ENCODE data around the gene CYFIP1.

CYFIP1 gene

GRCh38 chr15:22918056-22918455 is 62.1 kb downstream of the CYFIP1 start:
- no peak for DNase-seq

- no peak for DNase-seq
Measured at GRCh38 chr15:22917556-22917955, 62.6 kb downstream of the CYFIP1 start.

- DNase-seq, result no peak
Measured at GRCh38 chr15:22916606-22917350, 63.4 kb downstream of the CYFIP1 start.

GRCh38 chr15:22915866-22916515 is 64.2 kb downstream of the CYFIP1 start:
- no peak for DNase-seq

GRCh38 chr15:22913646-22914380 is 66.4 kb downstream of the CYFIP1 start:
- no peak for DNase-seq

- no peak for DNase-seq
Measured at GRCh38 chr15:22912256-22912655, 67.9 kb downstream of the CYFIP1 start.

GRCh38 chr15:22911306-22911705 is 68.9 kb downstream of the CYFIP1 start:
- DNase-seq, result no peak

GRCh38 chr15:22908830-22909229 is 71.3 kb downstream of the CYFIP1 start:
- DNase-seq, result no peak

- DNase-seq, result no peak
Measured at GRCh38 chr15:22907161-22907950, 72.8 kb downstream of the CYFIP1 start.

GRCh38 chr15:22904736-22905135 is 75.4 kb downstream of the CYFIP1 start:
- DNase-seq, result peak in 1 of 51 donors; percentile 11

GRCh38 chr15:22903961-22904534 is 76.1 kb downstream of the CYFIP1 start:
- DNase-seq, result no peak

- no peak for DNase-seq
Measured at GRCh38 chr15:22903427-22903826, 76.7 kb downstream of the CYFIP1 start.

- no peak for DNase-seq
Measured at GRCh38 chr15:22902981-22903380, 77.2 kb downstream of the CYFIP1 start.

- no peak for DNase-seq
Measured at GRCh38 chr15:22902578-22902977, 77.6 kb downstream of the CYFIP1 start.

GRCh38 chr15:22902046-22902445 is 78.1 kb downstream of the CYFIP1 start:
- no peak for DNase-seq

GRCh38 chr15:22895465-22896190 is 84.5 kb downstream of the CYFIP1 start:
- DNase-seq, result no peak

- no peak for DNase-seq
Measured at GRCh38 chr15:22893881-22894280, 86.3 kb downstream of the CYFIP1 start.

- no peak for DNase-seq
Measured at GRCh38 chr15:22893081-22893480, 87.1 kb downstream of the CYFIP1 start.

- DNase-seq, result no peak
Measured at GRCh38 chr15:22892333-22892732, 87.8 kb downstream of the CYFIP1 start.

GRCh38 chr15:22891426-22892210 is 88.5 kb downstream of the CYFIP1 start:
- DNase-seq, result no peak

Data from hypothalamus (tissue), 51 donors.